HCT116 (cell line): ENCODE measurements around the gene NOTCH1. TPM values are rescaled to one million over a fixed set of nuclear protein-coding genes. Genes with fewer than 3 reads are reported as not detected.

Experiments
- ATAC-seq: fragments of 200-7000 bp; cut with Tn5 transposase; 2 replicates; pipeline ENCODE4 v1.9.1; 2020; ENCODE audit warnings: mild to moderate bottlenecking, moderate library complexity
- BruUV-seq: library from RNA; stranded (reverse); fragments of 400-500 nt; replicated peaks from 2 replicates; lab custom pipeline; 2021; lab: Mats Ljungman, UMichigan
- CTCF ChIA-PET: fragments of 300-600 bp; sonication (Branson Sonifier 250); formaldehyde crosslinking; loops from one replicate; lab custom pipeline; 2021; ENCODE audit warnings: antibody characterized with exemption; lab: Charles Lee
- POLR2A ChIA-PET: fragments of 300-600, 350-600 bp; sonication (Branson Sonifier 250); formaldehyde crosslinking; loops from one replicate; lab custom pipeline; 2021; ENCODE audit warnings: antibody characterized with exemption; lab: Charles Lee
- RAD21 ChIA-PET, 2 experiments: fragments of 300-600 bp; sonication (Branson Sonifier 250); formaldehyde crosslinking; loops; one replicate each; lab custom pipeline; 2023; ENCODE audit warnings: low total read pairs in 2 of 2; ENCODE audit not compliant: uncharacterized antibody in 2 of 2, unreplicated experiment in 2 of 2, low non-redundant PET in 1 of 2; lab: Charles Lee
- DNase-seq: peaks from one replicate; pipeline ENCODE4 v3.0.0-alpha.2; 2010; ENCODE audit warnings: low read depth, low spot score
- H2AFZ ChIP-seq: fragments of 200-600 bp; shearing (Covaris generic), sonication (generic); 2 replicates; pipeline ENCODE4 v1.6.1; 2017; ENCODE audit warnings: low read depth, mixed run types, mixed read lengths, antibody characterized with exemption, low read length; ENCODE audit not compliant: poor library complexity, severe bottlenecking
- H3K27ac ChIP-seq: 2 replicates; pipeline ENCODE4 v1.5.1; 2012; ENCODE audit warnings: low read depth, low read length
- H3K27me3 ChIP-seq: fragments of 200-600 bp; sonication (generic); 2 replicates; pipeline ENCODE4 v1.6.1; 2016; ENCODE audit warnings: mixed run types, low read length, mixed read lengths; ENCODE audit not compliant: insufficient read depth
- H3K36me3 ChIP-seq, 2 experiments: fragments of 200-500 bp in 1 of 2; fragments of 200-600 bp in 1 of 2; sonication (Bioruptor generic) in 1 of 2; sonication (generic) in 1 of 2; 2 replicates each; pipeline versions ENCODE4 v1.5.1 to v1.6.1; 2014 to 2016; ENCODE audit warnings: low read length in 2 of 2, inconsistent platforms in 1 of 2, mixed read lengths in 1 of 2, mixed run types in 1 of 2; ENCODE audit not compliant: insufficient read depth in 2 of 2, control insufficient read depth in 1 of 2
- H3K4me1 ChIP-seq, 2 experiments: fragments of 200-600 bp in 1 of 2; sonication (generic) in 1 of 2; 2 replicates each; pipeline versions ENCODE4 v1.5.1 to v1.6.1; 2012 to 2017; ENCODE audit warnings: low read length in 2 of 2, inconsistent platforms in 1 of 2, mild to moderate bottlenecking in 1 of 2, mixed read lengths in 1 of 2, mixed run types in 1 of 2, moderate library complexity in 1 of 2; ENCODE audit not compliant: insufficient read depth in 2 of 2, control insufficient read depth in 1 of 2
- H3K4me2 ChIP-seq: fragments of 200-600 bp; sonication (generic); 2 replicates; pipeline ENCODE4 v1.6.1; 2017; ENCODE audit warnings: mixed run types, low read length, mixed read lengths
- H3K4me3 ChIP-seq, 2 experiments: fragments of 200-600 bp in 1 of 2; sonication (generic) in 1 of 2; replicated peaks in 1 of 2; 2 replicates each; pipeline ENCODE4 v1.5.1; 2011 to 2016; ENCODE audit warnings: low read length in 2 of 2, control low read depth in 1 of 2, low read depth in 1 of 2, mild to moderate bottlenecking in 1 of 2, mixed read lengths in 1 of 2, mixed run types in 1 of 2
- H3K79me2 ChIP-seq: fragments of 200-600 bp; sonication (generic); 2 replicates; pipeline ENCODE4 v1.6.1; 2017; ENCODE audit warnings: mild to moderate bottlenecking, mixed run types, low read length, moderate library complexity, mixed read lengths; ENCODE audit not compliant: insufficient read depth
- H3K9ac ChIP-seq: fragments of 200-600 bp; sonication (generic); 2 replicates; pipeline ENCODE4 v1.6.1; 2016; ENCODE audit warnings: low read length, mixed read lengths
- H3K9me2 ChIP-seq: fragments of 200-600 bp; sonication (generic), shearing (Covaris generic); 2 replicates; pipeline ENCODE4 v1.6.1; 2017; ENCODE audit warnings: mixed run types, mild to moderate bottlenecking, moderate library complexity; ENCODE audit not compliant: insufficient read depth
- H3K9me3 ChIP-seq, 2 experiments: fragments of 200-500 bp in 1 of 2; fragments of 200-600 bp in 1 of 2; sonication (Bioruptor generic) in 1 of 2; sonication (generic) in 1 of 2; 2 replicates each; pipeline ENCODE4 v1.6.1; 2014 to 2017; ENCODE audit warnings: low read length in 2 of 2, mixed read lengths in 2 of 2, inconsistent platforms in 1 of 2, low read depth in 1 of 2, mild to moderate bottlenecking in 1 of 2, mixed run types in 1 of 2, moderate library complexity in 1 of 2; ENCODE audit not compliant: control insufficient read depth in 1 of 2, insufficient read depth in 1 of 2
- H4K20me1 ChIP-seq: fragments of 200-600 bp; sonication (generic), shearing (Covaris generic); 2 replicates; pipeline ENCODE4 v1.6.1; 2017; ENCODE audit warnings: mixed run types, mild to moderate bottlenecking, moderate library complexity; ENCODE audit not compliant: insufficient read depth
- CBX3 ChIP-seq: IDR thresholded peaks from 2 replicates; pipeline ENCODE4 v1.6.1; 2012; ENCODE audit warnings: low read depth
- CEBPB ChIP-seq: IDR thresholded peaks from 2 replicates; pipeline ENCODE4 v1.6.1; 2012; ENCODE audit warnings: low read depth
- EGR1 ChIP-seq: IDR thresholded peaks from 2 replicates; pipeline ENCODE4 v1.6.1; 2012; ENCODE audit warnings: low read depth
- ELF1 ChIP-seq: IDR thresholded peaks from 2 replicates; pipeline ENCODE4 v1.6.1; 2012; ENCODE audit warnings: low read depth, borderline replicate concordance
- EZH2 ChIP-seq: fragments of 200-600 bp; sonication (generic); IDR thresholded peaks from 2 replicates; pipeline ENCODE4 v1.6.1; 2017; ENCODE audit warnings: antibody characterized with exemption, mixed run types
- EZH2phosphoT487 ChIP-seq: fragments of 200-600 bp; IDR thresholded peaks from 2 replicates; pipeline ENCODE4 v1.6.1; 2018; ENCODE audit warnings: antibody characterized with exemption, borderline replicate concordance
- FOSL1 ChIP-seq: IDR thresholded peaks from 2 replicates; pipeline ENCODE4 v1.6.1; 2012; ENCODE audit warnings: low read depth
- POLR2A ChIP-seq: IDR thresholded peaks from 2 replicates; pipeline ENCODE4 v1.7.0; 2011; ENCODE audit warnings: borderline replicate concordance; ENCODE audit not compliant: insufficient read depth, insufficient read length; ENCODE audit errors: extremely low read depth
- RAD21 ChIP-seq: IDR thresholded peaks from 2 replicates; pipeline ENCODE4 v1.6.1; 2012; ENCODE audit warnings: low read depth, mild to moderate bottlenecking
- SIN3A ChIP-seq: IDR thresholded peaks from 2 replicates; pipeline ENCODE4 v1.6.1; 2012; ENCODE audit warnings: low read depth
- SP1 ChIP-seq: IDR thresholded peaks from 2 replicates; pipeline ENCODE4 v1.6.1; 2012; ENCODE audit warnings: low read depth
- YY1 ChIP-seq: IDR thresholded peaks from 2 replicates; pipeline ENCODE4 v1.6.1; 2011; ENCODE audit warnings: low read length, low read depth, moderate library complexity, mild to moderate bottlenecking; ENCODE audit not compliant: insufficient replicate concordance; ENCODE audit errors: extremely low read depth
- ZFX ChIP-seq: fragments of 450-650 bp; IDR thresholded peaks from 2 replicates; pipeline ENCODE4 v1.6.1; 2017
- ZNF274 ChIP-seq: fragments of 200-500 bp; sonication (Bioruptor generic); IDR thresholded peaks from 2 replicates; pipeline ENCODE4 v1.6.1; 2014; ENCODE audit warnings: mild to moderate bottlenecking, low read depth, low read length, inconsistent platforms
- intact Hi-C: fragments of 100-400 bp; cut with micrococcal nuclease; formaldehyde crosslinking; loops from 2 replicates; pipeline ENCODE4 v1.10.0; 2022
- total RNA-seq: library from RNA; stranded (reverse); gene quantifications from one replicate; pipeline ENCODE4 v1.2.1, GENCODE V29; 2021; ENCODE audit not compliant: unreplicated experiment
- TF ChIP-seq, protein P1 (sequence below): IDR thresholded peaks from 2 replicates; pipeline ENCODE4 v1.6.1; 2012
- TF ChIP-seq, protein P2 (sequence below): IDR thresholded peaks from 2 replicates; pipeline ENCODE4 v1.6.1; 2011; ENCODE audit warnings: mild to moderate bottlenecking, low read length, moderate library complexity; ENCODE audit not compliant: insufficient replicate concordance; ENCODE audit errors: extremely low read depth
- TF ChIP-seq, protein P3 (sequence below), 3 experiments: fragments of 200-600 bp in 1 of 3; sonication (generic) in 1 of 3; IDR thresholded peaks in 2 of 3; conservative IDR thresholded peaks in 1 of 3; 2 replicates each; pipeline ENCODE4 v1.5.1; 2012 to 2017; ENCODE audit warnings: low read depth in 2 of 3, low read length in 2 of 3, antibody characterized with exemption in 1 of 3, borderline replicate concordance in 1 of 3, control low read depth in 1 of 3, mild to moderate bottlenecking in 1 of 3, mixed read lengths in 1 of 3, mixed run types in 1 of 3, moderate library complexity in 1 of 3; ENCODE audit not compliant: insufficient read depth in 1 of 3

The NOTCH1 gene
- total RNA-seq, 1 experiment from 2014 or later: 36.2 TPM

- no peak overlapping the region for H3K4me3 ChIP-seq
- no peak overlapping the region; the same call in 1 of the 2 replicates for H3K27ac ChIP-seq
- CTCF ChIA-PET: no interaction called here
- TF ChIP-seq SP1 (no peak), CBX3 (no peak)
- TF ChIP-seq, protein P1, sequence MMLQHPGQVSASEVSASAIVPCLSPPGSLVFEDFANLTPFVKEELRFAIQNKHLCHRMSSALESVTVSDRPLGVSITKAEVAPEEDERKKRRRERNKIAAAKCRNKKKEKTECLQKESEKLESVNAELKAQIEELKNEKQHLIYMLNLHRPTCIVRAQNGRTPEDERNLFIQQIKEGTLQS: no peak
- POLR2A ChIA-PET: no interaction called here
- DNase-seq: no peak
- no peaks in the 10 kb centered on the region for H3K9me2 ChIP-seq
- H3K79me2 ChIP-seq: peaks cover 96% of the 10 kb centered on the region
- RAD21 ChIA-PET: no interaction called here
- no peaks in the 10 kb centered on the region for H3K4me1 ChIP-seq
- no peaks in the 10 kb centered on the region for H3K27me3 ChIP-seq
- no peaks in the 10 kb centered on the region for H4K20me1 ChIP-seq
- H3K9me3 ChIP-seq: no peaks in the 10 kb centered on the region
- no peak overlapping the region for H3K9ac ChIP-seq
- no peak overlapping the region for H3K4me2 ChIP-seq
- intact Hi-C loops: no loop called here
- no peak overlapping the region for H2AFZ ChIP-seq
- ATAC-seq: no peak
- peaks cover 56 to 81% of the 10 kb centered on the region in 2 experiments for H3K36me3 ChIP-seq
- no TSS peak for BruUV-seq
Observed at GRCh38 chr9:136474021-136474640, 71.7 kb downstream of the NOTCH1 start.

DNA sequence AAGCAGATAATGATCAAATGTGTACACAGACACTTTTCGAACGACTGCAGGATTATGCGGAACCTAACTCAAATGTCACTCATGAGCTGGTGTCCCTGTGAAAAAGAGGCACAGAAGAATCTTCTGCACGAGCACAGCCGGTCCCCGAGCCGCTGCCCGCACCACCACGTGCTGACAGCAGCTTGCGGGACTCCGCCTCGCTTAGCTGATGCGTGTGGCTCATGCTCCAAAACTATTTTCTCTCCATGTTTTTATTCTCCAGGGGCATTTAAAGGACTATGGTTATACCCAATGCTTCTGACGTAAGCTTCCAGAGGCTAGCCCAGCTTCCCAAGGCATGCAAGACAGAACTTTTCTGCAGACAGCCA lies 72.5 kb downstream of the NOTCH1 start:
- Histone ChIP-seq H3K4me1 (no peaks in the 10 kb centered on the region), H3K27ac (no peak overlapping the region), H3K79me2 (peaks cover 95% of the 10 kb centered on the region), H3K9me3 (no peaks in the 10 kb centered on the region), H2AFZ (no peak overlapping the region), H3K9me2 (no peaks in the 10 kb centered on the region), H3K9ac (no peak overlapping the region), H3K4me2 (no peak overlapping the region), H3K36me3 (peaks cover 53 to 78% of the 10 kb centered on the region in 2 experiments), H3K27me3 (no peaks in the 10 kb centered on the region), H4K20me1 (no peaks in the 10 kb centered on the region), H3K4me3 (no peak overlapping the region)
- no peak for DNase-seq
- ChIA-PET POLR2A (no interaction called here), CTCF (no interaction called here), RAD21 (no interaction called here)
- BruUV-seq: no TSS peak
- intact Hi-C loops: no loop called here
- ATAC-seq: no peak
- no peak for TF ChIP-seq CBX3
- no peak for TF ChIP-seq RAD21
- no peak for TF ChIP-seq FOSL1
- TF ChIP-seq EZH2phosphoT487: no peak
- no peak for TF ChIP-seq ZFX
- no peak for TF ChIP-seq SIN3A
- TF ChIP-seq YY1: no peak
- TF ChIP-seq, protein P2, sequence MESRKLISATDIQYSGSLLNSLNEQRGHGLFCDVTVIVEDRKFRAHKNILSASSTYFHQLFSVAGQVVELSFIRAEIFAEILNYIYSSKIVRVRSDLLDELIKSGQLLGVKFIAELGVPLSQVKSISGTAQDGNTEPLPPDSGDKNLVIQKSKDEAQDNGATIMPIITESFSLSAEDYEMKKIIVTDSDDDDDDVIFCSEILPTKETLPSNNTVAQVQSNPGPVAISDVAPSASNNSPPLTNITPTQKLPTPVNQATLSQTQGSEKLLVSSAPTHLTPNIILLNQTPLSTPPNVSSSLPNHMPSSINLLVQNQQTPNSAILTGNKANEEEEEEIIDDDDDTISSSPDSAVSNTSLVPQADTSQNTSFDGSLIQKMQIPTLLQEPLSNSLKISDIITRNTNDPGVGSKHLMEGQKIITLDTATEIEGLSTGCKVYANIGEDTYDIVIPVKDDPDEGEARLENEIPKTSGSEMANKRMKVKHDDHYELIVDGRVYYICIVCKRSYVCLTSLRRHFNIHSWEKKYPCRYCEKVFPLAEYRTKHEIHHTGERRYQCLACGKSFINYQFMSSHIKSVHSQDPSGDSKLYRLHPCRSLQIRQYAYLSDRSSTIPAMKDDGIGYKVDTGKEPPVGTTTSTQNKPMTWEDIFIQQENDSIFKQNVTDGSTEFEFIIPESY: no peak
- no peak for TF ChIP-seq EZH2
- no peak for TF ChIP-seq SP1
- no peak for TF ChIP-seq ZNF274
- TF ChIP-seq CEBPB: no peak
- TF ChIP-seq EGR1: no peak
- TF ChIP-seq POLR2A: no peak
- TF ChIP-seq, protein P3, sequence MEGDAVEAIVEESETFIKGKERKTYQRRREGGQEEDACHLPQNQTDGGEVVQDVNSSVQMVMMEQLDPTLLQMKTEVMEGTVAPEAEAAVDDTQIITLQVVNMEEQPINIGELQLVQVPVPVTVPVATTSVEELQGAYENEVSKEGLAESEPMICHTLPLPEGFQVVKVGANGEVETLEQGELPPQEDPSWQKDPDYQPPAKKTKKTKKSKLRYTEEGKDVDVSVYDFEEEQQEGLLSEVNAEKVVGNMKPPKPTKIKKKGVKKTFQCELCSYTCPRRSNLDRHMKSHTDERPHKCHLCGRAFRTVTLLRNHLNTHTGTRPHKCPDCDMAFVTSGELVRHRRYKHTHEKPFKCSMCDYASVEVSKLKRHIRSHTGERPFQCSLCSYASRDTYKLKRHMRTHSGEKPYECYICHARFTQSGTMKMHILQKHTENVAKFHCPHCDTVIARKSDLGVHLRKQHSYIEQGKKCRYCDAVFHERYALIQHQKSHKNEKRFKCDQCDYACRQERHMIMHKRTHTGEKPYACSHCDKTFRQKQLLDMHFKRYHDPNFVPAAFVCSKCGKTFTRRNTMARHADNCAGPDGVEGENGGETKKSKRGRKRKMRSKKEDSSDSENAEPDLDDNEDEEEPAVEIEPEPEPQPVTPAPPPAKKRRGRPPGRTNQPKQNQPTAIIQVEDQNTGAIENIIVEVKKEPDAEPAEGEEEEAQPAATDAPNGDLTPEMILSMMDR (IDR thresholded peaks at IDR 0.05 in 2 of 3, conservative IDR thresholded peaks at IDR 0.05 in 1 of 3; ENCODE audit: borderline replicate concordance in 1 of 3, insufficient read depth in 1 of 3, low read depth in 2 of 3, low read length in 2 of 3): no peak
- no peak for TF ChIP-seq ELF1
